Mucosa of descending colon (tissue), 3 donors: ENCODE results near the gene FLRT2. TPM values are rescaled to one million over a fixed set of nuclear protein-coding genes. Genes with fewer than 3 reads are reported as not detected.

ENCODE experiments used
- ATAC-seq: fragments of 200-7000 bp; cut with Tn5 transposase; one replicate; pipeline ENCODE4 v1.9.1; 2020; ENCODE audit warnings: mild to moderate bottlenecking, moderate library complexity
- DNase-seq, 3 donors: peaks; one replicate each; pipeline ENCODE4 v3.0.0-alpha.2; 2020
- H3K36me3 ChIP-seq: fragments of 200-600 bp; one replicate; pipeline ENCODE4 v1.8.0; 2021; ENCODE audit warnings: low read depth, mild to moderate bottlenecking
- H3K4me1 ChIP-seq: fragments of 200-600 bp; one replicate; pipeline ENCODE4 v1.8.0; 2021; ENCODE audit warnings: low read depth, mild to moderate bottlenecking
- H3K4me3 ChIP-seq: fragments of 200-600 bp; one replicate; pipeline ENCODE4 v1.8.0; 2021; ENCODE audit warnings: mild to moderate bottlenecking
- H3K9me3 ChIP-seq: fragments of 200-600 bp; one replicate; pipeline ENCODE4 v1.8.0; 2021; ENCODE audit warnings: mild to moderate bottlenecking
- intact Hi-C, 2 donors: fragments of 100-400 bp; cut with DNase I in 1 of 2; cut with micrococcal nuclease in 1 of 2; formaldehyde crosslinking; loops; one replicate each; pipeline versions ENCODE4 v1.11.0 to v1.11.1; 2022; cut with DNase I, micrococcal nuclease
- total RNA-seq, 3 donors: library from RNA; stranded (reverse); fragmentation: NEBNext Ultra II Directional in 2 of 3; extraction: Animal tissue kit (Norgen Biotek cat#: 25700) in 2 of 3; gene quantifications; one replicate each; pipeline versions ENCODE4 v1.2.1 to v1.2.4, GENCODE V29; 2021 to 2023
- TF ChIP-seq, protein P1 (sequence below): fragments of 200-600 bp; IDR thresholded peaks from one replicate; pipeline ENCODE4 v1.8.0; 2022; ENCODE audit warnings: antibody characterized with exemption, mild to moderate bottlenecking
- donor health status: DM: no; HTN: no; CAD: no; lungs with moderate emphysema.
- donor health status: DM: no; HTN: no; CAD: no.
- donor health status: DM: no; HTN: yes; CAD: no.

Gene FLRT2
- total RNA-seq, 3 donors from 2014 or later, result 4.9 to 14.6 (median 7.1) TPM

DNA sequence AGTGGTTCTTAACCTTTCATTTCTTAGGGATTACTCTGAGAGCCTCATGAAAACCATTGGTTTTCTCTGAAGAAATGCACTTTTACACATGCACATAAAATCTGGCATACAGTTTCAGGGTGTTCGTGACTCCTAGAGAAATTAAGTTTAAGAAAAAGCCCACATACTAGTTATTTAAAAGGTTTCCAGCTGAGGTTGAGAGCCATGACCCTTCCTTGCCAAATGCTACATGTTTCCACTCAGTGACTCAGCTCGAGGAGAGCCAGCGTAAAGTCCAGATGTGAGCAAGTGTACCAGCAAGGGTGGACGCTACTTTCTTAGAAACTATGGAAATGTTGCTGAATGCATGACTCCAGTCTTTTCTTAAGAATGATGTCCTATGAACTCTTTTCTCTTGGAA lies 42.7 kb upstream of the FLRT2 start:
- intact Hi-C loops, result no loop called here
- TF ChIP-seq, protein P1, sequence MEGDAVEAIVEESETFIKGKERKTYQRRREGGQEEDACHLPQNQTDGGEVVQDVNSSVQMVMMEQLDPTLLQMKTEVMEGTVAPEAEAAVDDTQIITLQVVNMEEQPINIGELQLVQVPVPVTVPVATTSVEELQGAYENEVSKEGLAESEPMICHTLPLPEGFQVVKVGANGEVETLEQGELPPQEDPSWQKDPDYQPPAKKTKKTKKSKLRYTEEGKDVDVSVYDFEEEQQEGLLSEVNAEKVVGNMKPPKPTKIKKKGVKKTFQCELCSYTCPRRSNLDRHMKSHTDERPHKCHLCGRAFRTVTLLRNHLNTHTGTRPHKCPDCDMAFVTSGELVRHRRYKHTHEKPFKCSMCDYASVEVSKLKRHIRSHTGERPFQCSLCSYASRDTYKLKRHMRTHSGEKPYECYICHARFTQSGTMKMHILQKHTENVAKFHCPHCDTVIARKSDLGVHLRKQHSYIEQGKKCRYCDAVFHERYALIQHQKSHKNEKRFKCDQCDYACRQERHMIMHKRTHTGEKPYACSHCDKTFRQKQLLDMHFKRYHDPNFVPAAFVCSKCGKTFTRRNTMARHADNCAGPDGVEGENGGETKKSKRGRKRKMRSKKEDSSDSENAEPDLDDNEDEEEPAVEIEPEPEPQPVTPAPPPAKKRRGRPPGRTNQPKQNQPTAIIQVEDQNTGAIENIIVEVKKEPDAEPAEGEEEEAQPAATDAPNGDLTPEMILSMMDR, result no peak
- no peaks in the 10 kb centered on the region for H3K4me1 ChIP-seq
- ATAC-seq (no peak), DNase-seq (no peak)
- no peak overlapping the region for H3K4me3 ChIP-seq
- H3K9me3 ChIP-seq, result no peaks in the 10 kb centered on the region
- H3K36me3 ChIP-seq, result no peaks in the 10 kb centered on the region

DNA sequence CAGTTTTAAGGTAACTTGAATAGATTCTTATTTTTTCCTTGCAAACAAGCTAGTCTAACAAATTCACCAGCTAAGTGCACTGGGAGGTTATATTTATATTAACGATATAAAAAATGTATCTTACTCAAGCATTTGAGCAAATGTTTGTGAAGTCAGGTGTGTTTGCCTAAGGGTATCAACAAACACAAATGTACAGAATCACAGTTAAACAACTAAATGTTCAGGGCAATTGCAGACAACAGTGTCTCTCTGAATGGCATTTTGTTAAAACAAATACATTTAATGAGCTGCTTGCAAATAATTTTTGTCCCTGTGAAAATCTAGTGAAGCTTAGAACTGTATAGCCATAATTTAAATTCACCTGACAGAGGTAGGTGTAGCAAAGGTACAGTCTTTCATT lies 28.2 kb upstream of the FLRT2 start:
- ATAC-seq (no peak), DNase-seq (no peak)
- H3K4me3 ChIP-seq, result no peak overlapping the region
- intact Hi-C loops, result no loop called here
- H3K4me1 ChIP-seq, result no peaks in the 10 kb centered on the region
- TF ChIP-seq, protein P1, result no peak
- no peaks in the 10 kb centered on the region for H3K36me3 ChIP-seq
- H3K9me3 ChIP-seq, result no peaks in the 10 kb centered on the region

DNA sequence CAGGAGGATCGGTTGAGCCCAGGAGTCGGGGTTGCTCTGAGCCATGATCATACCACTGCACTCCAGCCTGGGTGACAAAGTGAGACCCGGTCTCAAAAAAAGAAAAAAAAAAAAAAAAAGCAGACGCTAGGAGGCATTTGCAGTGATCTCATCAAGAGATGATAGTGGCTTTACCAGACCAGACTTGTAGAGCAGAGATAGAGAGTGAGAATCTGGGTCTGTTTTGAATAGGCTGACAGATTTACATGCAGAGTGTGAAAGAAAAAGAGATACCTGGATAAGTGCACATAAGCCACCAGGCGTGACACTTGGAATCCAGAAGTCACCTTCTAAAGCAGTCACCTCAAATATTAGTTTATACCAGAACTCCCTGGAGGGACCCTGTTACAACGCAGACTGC lies 21.1 kb upstream of the FLRT2 start:
- intact Hi-C loops, result no loop called here

DNA sequence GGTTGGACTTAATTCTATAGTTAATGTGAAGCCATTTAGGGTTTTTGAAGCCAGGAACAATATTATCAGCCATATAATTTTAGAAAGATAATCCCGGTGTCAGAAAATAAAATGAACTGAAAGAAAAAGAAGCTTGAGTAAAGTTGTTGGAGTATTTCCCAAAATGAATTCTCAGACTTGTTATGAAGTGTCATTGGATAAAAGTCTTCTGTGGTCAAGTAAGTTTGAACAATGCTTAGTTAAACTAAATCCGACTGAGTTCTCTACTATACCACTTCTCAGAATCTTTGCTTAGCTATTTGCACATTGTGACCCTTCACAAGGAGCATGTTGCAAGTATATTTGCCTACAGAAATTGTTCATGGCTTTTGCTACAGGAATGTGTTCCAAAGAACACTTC lies 17.5 kb upstream of the FLRT2 start:
- Histone ChIP-seq H3K36me3 (no peaks in the 10 kb centered on the region), H3K4me3 (no peak overlapping the region), H3K4me1 (no peaks in the 10 kb centered on the region), H3K9me3 (no peaks in the 10 kb centered on the region)
- no peak for DNase-seq
- ATAC-seq, result no peak
- intact Hi-C loops, result no loop called here
- TF ChIP-seq, protein P1, result no peak

More for the DNA sequence above, 21.1 kb upstream of the FLRT2 start:
- TF ChIP-seq, protein P1, result no peak
- Histone ChIP-seq H3K36me3 (no peaks in the 10 kb centered on the region), H3K9me3 (no peaks in the 10 kb centered on the region), H3K4me1 (no peaks in the 10 kb centered on the region), H3K4me3 (no peak overlapping the region)
- DNase-seq (no peak), ATAC-seq (no peak)

DNA sequence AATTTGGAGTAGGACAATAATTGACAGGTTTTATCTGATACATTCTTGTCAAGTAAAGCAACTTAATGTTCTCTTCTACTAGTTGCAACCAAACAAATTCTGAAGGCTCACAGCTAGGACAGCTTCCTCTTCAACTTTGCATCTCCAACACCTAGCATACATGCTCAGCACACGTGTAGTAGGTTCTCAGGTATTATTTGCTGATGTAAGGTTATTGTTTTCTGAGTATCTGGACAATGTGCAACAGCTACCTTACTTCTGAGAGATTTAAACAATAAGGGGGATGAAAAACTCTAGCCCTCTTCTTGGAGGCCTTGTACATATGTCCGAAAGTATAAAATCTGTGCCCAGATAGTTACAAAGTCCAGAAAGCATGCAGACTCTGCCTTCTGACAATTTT lies 15.5 kb upstream of the FLRT2 start:
- Histone ChIP-seq H3K36me3 (no peaks in the 10 kb centered on the region), H3K9me3 (no peaks in the 10 kb centered on the region), H3K4me1 (peaks cover 3% of the 10 kb centered on the region), H3K4me3 (no peak overlapping the region)
- TF ChIP-seq, protein P1, result no peak
- DNase-seq, result no peak
- no peak for ATAC-seq
- intact Hi-C loops, result no loop called here
